Esophagus muscularis mucosa (tissue), 3 donors: ENCODE data around the gene ADAM10.

ENCODE experiments used
- POLR2A ChIP-seq: fragments of 450-650 bp; IDR thresholded peaks from one replicate; pipeline ENCODE4 v1.6.1; 2017; ENCODE audit warnings: antibody characterized with exemption, moderate library complexity, mild to moderate bottlenecking, low read depth
- TF ChIP-seq, protein P1 (sequence below), 3 experiments: fragments of 200-600 bp in 2 of 3; fragments of 450-650 bp in 1 of 3; sonication (generic) in 2 of 3; IDR thresholded peaks; one replicate each; pipeline ENCODE4 v1.5.1; 2017 to 2019; ENCODE audit warnings: antibody characterized with exemption in 3 of 3, mild to moderate bottlenecking in 2 of 3, moderate library complexity in 1 of 3

DNA sequence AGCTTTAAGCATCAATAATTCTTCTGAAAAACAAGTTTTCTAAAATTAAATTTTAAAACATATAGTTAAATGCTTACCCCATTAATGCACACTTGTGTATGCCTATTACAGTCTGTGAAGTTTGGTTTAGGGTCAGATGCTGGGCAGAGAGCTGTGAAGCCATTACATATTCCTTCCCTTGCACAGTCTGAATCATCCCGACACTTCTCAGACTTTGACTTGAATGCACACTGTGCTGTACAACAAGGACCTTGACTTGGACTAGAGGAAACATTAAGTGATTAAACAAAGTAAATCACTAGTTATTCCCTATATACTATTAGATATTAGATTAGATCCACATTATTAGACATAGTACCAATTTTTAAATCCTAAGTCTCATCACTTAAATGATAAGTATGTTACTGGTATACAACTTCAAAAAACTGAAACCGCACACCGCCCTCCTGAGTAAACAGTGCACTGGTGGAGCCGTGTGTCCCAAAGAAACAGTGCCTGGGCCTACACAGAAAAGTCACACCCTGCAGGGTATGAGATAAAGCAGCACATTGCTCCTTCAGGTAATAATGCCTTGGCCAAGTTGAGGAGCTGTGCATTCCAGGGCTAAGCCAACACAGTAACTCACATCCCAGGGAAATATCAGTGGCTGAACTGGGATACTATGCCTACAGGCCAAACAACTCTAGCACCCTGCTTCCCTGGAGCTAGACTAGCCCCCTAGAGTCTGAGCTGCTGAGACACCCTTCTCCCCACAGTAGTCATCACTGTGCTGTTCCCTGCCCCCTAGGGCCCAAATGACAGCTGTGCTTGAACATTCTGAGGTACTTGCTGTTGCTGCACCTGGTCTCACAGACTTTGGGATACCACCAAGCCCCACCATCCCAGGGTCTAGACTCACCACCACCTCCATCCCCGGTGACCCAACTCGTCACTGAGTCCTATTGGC lies 137.5 kb downstream of the ADAM10 start:
- no peak for TF ChIP-seq POLR2A
- TF ChIP-seq, protein P1, sequence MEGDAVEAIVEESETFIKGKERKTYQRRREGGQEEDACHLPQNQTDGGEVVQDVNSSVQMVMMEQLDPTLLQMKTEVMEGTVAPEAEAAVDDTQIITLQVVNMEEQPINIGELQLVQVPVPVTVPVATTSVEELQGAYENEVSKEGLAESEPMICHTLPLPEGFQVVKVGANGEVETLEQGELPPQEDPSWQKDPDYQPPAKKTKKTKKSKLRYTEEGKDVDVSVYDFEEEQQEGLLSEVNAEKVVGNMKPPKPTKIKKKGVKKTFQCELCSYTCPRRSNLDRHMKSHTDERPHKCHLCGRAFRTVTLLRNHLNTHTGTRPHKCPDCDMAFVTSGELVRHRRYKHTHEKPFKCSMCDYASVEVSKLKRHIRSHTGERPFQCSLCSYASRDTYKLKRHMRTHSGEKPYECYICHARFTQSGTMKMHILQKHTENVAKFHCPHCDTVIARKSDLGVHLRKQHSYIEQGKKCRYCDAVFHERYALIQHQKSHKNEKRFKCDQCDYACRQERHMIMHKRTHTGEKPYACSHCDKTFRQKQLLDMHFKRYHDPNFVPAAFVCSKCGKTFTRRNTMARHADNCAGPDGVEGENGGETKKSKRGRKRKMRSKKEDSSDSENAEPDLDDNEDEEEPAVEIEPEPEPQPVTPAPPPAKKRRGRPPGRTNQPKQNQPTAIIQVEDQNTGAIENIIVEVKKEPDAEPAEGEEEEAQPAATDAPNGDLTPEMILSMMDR (IDR thresholded peaks at IDR 0.05) = no peak
